Activated CD8-positive, alpha-beta memory T cell treated with anti-CD3 and anti-CD28 coated beads, Interleukin-2, amount 50 U/mL, for 4 hours (primary cell): Measurements from ENCODE around the gene ACOD1.
"Not testable (repeated sequence)": the region's sequence is repeated elsewhere in the genome, so short reads cannot be mapped to it uniquely, and the experiment has no call there.

Experiments used
- DNase-seq: peaks from one replicate; pipeline ENCODE4 v3.0.0-alpha.2; 2020

Gene ACOD1

GRCh38 chr13:76948149-76948548, at the start of gene ACOD1:
Gene ACOD1 (plus strand): TSS chr13:76948511. CDS start chr13:76948559, 48 bp downstream.
- DNase-seq: no peak

- DNase-seq: not testable (repeated sequence)
These were observed 49.2 kb upstream of the ACOD1 start for GRCh38 chr13:76899066-76899465.

GRCh38 chr13:76903544-76904162, 44.7 kb upstream of the ACOD1 start:
- peak; percentile 70 for DNase-seq

- DNase-seq: no peak
These were observed 43.8 kb upstream of the ACOD1 start for GRCh38 chr13:76904507-76904906.

GRCh38 chr13:76912476-76912875, 35.8 kb upstream of the ACOD1 start:
- DNase-seq: no peak

GRCh38 chr13:76913898-76914297, 34.4 kb upstream of the ACOD1 start:
- no peak for DNase-seq

GRCh38 chr13:76917095-76917494, 31.2 kb upstream of the ACOD1 start:
- no peak for DNase-seq

- DNase-seq: not testable (repeated sequence)
These were observed 30.4 kb upstream of the ACOD1 start for GRCh38 chr13:76917755-76918481.

- DNase-seq: no peak
These were observed 26.8 kb upstream of the ACOD1 start for GRCh38 chr13:76921516-76921915.

GRCh38 chr13:76925115-76925514, 23.2 kb upstream of the ACOD1 start:
- no peak for DNase-seq

- no peak for DNase-seq
These were observed 20.4 kb upstream of the ACOD1 start for GRCh38 chr13:76927955-76928354.

GRCh38 chr13:76928456-76928855, 19.9 kb upstream of the ACOD1 start:
- DNase-seq: no peak

- DNase-seq: no peak
These were observed 19.0 kb upstream of the ACOD1 start for GRCh38 chr13:76929320-76929719.

GRCh38 chr13:76929851-76930374, 18.4 kb upstream of the ACOD1 start:
- DNase-seq: no peak

- DNase-seq: no peak
These were observed 16.2 kb upstream of the ACOD1 start for GRCh38 chr13:76932076-76932475.

- DNase-seq: no peak
These were observed 13.6 kb upstream of the ACOD1 start for GRCh38 chr13:76934671-76935070.

- DNase-seq: no peak
These were observed 11.5 kb upstream of the ACOD1 start for GRCh38 chr13:76936763-76937162.

GRCh38 chr13:76937281-76937820, 11.0 kb upstream of the ACOD1 start:
- no peak for DNase-seq

- no peak for DNase-seq
These were observed 9.1 kb upstream of the ACOD1 start for GRCh38 chr13:76939215-76939614.

- DNase-seq: no peak
These were observed 5.9 kb upstream of the ACOD1 start for GRCh38 chr13:76942363-76942762.

- DNase-seq: no peak
These were observed 4.7 kb upstream of the ACOD1 start for GRCh38 chr13:76943646-76944045.

GRCh38 chr13:76944456-76944855, 3.9 kb upstream of the ACOD1 start:
- no peak for DNase-seq

GRCh38 chr13:76950101-76950500, 1.8 kb downstream of the ACOD1 start:
- DNase-seq: no peak

GRCh38 chr13:76953968-76954367, 5.7 kb downstream of the ACOD1 start:
- DNase-seq: no peak
